ENCODE results near the gene KIAA0930. TPM values are rescaled to one million over a fixed set of nuclear protein-coding genes. Genes with fewer than 3 reads are reported as not detected.

The KIAA0930 gene
- total and polyA plus RNA-seq, 2 experiments from 2014 or later, result 15.0 to 78.6 TPM

DNA sequence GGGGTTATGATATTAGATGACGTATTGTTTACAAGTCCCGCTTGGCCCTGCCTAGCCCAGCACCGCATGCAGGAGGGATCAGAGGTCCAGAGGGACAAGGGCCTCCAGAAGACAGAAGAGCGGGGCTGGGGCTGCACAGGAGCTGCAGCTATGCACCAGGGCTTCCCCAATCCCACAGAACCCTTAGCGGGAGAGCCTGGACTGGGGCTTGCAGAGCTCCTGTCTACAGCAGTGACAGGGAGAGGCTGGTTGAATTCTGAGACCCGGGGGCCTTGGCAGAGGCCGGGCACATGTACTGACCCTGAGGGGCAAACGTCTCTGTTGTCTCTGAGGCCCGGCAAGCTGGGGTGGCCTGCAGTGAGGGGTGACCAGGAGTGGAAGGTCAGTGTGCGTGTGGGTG lies 6.9 kb downstream of the KIAA0930 start:
- Histone ChIP-seq H3K4me1 (ENCODE audit: insufficient read depth) (0 out of 2 replicates have a peak, but pooled peaks cover 1% of the 10 kb centered on the region), H4K20me1 (replicated peaks; ENCODE audit: insufficient read depth) (peaks cover 12% of the 10 kb centered on the region), H3K27ac (ENCODE audit: low read depth) (no peak overlapping the region), H3F3A (replicated peaks; ENCODE audit: low read depth) (peaks cover under 1% of the 10 kb centered on the region; the same call in 1 of the 2 replicates), H3K4me3 (no peak overlapping the region), H3K79me2 (replicated peaks; ENCODE audit: insufficient read depth) (peaks cover 36% of the 10 kb centered on the region), H2AFZ (no peak overlapping the region), H3K36me3 (ENCODE audit: insufficient read depth) (no peaks in the 10 kb centered on the region), H3K9me2 (ENCODE audit: insufficient read depth) (no peaks in the 10 kb centered on the region), H3K4me2 (no peak overlapping the region), H3K27me3 (ENCODE audit: insufficient read depth) (no peaks in the 10 kb centered on the region)
- no peak for ATAC-seq
- Mint-ChIP-seq H3K9me3 (no peaks in the 10 kb centered on the region), H3K4me3 (no peak overlapping the region), H3K4me1 (peaks cover 10% of the 10 kb centered on the region), H3K27me3 (ENCODE audit: insufficient read depth, low read depth, poor library complexity) (peaks cover 20% of the 10 kb centered on the region), H3K36me3 (ENCODE audit: low read depth) (no peaks in the 10 kb centered on the region; the same call in 1 of the 3 replicates), H3K27ac (peak overlapping the region; percentile 84; the same call in 1 of the 2 replicates)
- no peak for DNase-seq (ENCODE audit: low spot score)
- no peak for TF ChIP-seq EZH2 (IDR thresholded peaks at IDR 0.05; ENCODE audit: low read depth, unreplicated experiment)

GRCh38 chr22:45233386-45233785 lies 7.3 kb downstream of the KIAA0930 start:
- no peak overlapping the region for H3K27ac ChIP-seq (ENCODE audit: low read depth)
- H3K4me2 ChIP-seq, result no peak overlapping the region
- no peaks in the 10 kb centered on the region for H3K36me3 ChIP-seq (ENCODE audit: insufficient read depth)
- no peaks in the 10 kb centered on the region for H3K9me2 ChIP-seq (ENCODE audit: insufficient read depth)
- H2AFZ ChIP-seq, result no peak overlapping the region
- H3K27me3 ChIP-seq (ENCODE audit: insufficient read depth), result no peaks in the 10 kb centered on the region
- no peak overlapping the region for H3K4me3 ChIP-seq
- H3K9me3 Mint-ChIP-seq, result no peaks in the 10 kb centered on the region
- DNase-seq (ENCODE audit: low spot score) (no peak), ATAC-seq (no peak)
- peaks cover 9% of the 10 kb centered on the region; the same call in 1 of the 2 replicates for H4K20me1 ChIP-seq (replicated peaks; ENCODE audit: insufficient read depth)
- H3K79me2 ChIP-seq (replicated peaks; ENCODE audit: insufficient read depth), result peaks cover 33% of the 10 kb centered on the region
- no peaks in the 10 kb centered on the region for H3K4me1 ChIP-seq (ENCODE audit: insufficient read depth)
- H3F3A ChIP-seq (replicated peaks; ENCODE audit: low read depth), result no peaks in the 10 kb centered on the region
- H3K4me3 Mint-ChIP-seq, result no peak overlapping the region
- peaks cover 20% of the 10 kb centered on the region for H3K27me3 Mint-ChIP-seq (ENCODE audit: insufficient read depth, low read depth, poor library complexity)
- peaks cover 8% of the 10 kb centered on the region; the same call in 2 of the 3 replicates for H3K4me1 Mint-ChIP-seq
- H3K36me3 Mint-ChIP-seq (ENCODE audit: low read depth), result no peaks in the 10 kb centered on the region; the same call in 1 of the 3 replicates
- TF ChIP-seq EZH2 (IDR thresholded peaks at IDR 0.05; ENCODE audit: low read depth, unreplicated experiment), result no peak
- no peak for TF ChIP-seq NANOG (IDR thresholded peaks at IDR 0.05; ENCODE audit: borderline replicate concordance)
- no peak overlapping the region for H3K27ac Mint-ChIP-seq

DNA sequence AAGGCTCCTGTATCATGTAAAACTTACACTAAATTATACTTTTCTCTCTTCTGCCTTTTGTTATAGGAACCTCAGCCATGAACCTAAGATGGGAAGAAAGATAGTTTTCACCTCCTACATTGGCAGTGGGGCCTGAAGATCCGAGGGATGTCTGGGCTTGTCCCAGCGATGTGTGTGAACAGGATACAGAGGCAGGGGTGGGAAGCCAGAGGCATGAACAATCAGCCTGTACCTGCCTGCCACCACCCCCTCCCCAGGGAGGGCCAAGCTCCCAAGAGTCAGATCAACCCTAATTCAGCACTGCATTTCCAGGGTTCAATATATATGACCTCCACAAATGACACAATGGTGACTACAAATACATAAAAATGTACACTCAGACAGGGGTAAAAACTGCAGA lies 9.4 kb downstream of the KIAA0930 start:
- Histone ChIP-seq H3K27me3 (ENCODE audit: insufficient read depth) (no peaks in the 10 kb centered on the region), H3K79me2 (replicated peaks; ENCODE audit: insufficient read depth) (peaks cover 15% of the 10 kb centered on the region), H2AFZ (no peak overlapping the region), H3K4me3 (no peak overlapping the region), H3F3A (replicated peaks; ENCODE audit: low read depth) (no peaks in the 10 kb centered on the region), H4K20me1 (replicated peaks; ENCODE audit: insufficient read depth) (0 out of 2 replicates have a peak, but pooled peaks cover 6% of the 10 kb centered on the region), H3K9me2 (ENCODE audit: insufficient read depth) (no peaks in the 10 kb centered on the region), H3K36me3 (ENCODE audit: insufficient read depth) (no peaks in the 10 kb centered on the region), H3K4me1 (ENCODE audit: insufficient read depth) (no peaks in the 10 kb centered on the region), H3K4me2 (no peak overlapping the region), H3K27ac (ENCODE audit: low read depth) (no peak overlapping the region)
- Mint-ChIP-seq H3K27ac (no peak overlapping the region), H3K4me3 (no peak overlapping the region), H3K4me1 (peaks cover 20% of the 10 kb centered on the region), H3K27me3 (ENCODE audit: insufficient read depth, low read depth, poor library complexity) (peaks cover 17% of the 10 kb centered on the region), H3K9me3 (no peaks in the 10 kb centered on the region; the same call in 2 of the 3 replicates), H3K36me3 (ENCODE audit: low read depth) (no peaks in the 10 kb centered on the region; the same call in 1 of the 3 replicates)
- DNase-seq (ENCODE audit: low spot score), result no peak
- no peak for ATAC-seq
- TF ChIP-seq EZH2phosphoT487 (IDR thresholded peaks at IDR 0.05; ENCODE audit: unreplicated experiment) (no peak), POLR2AphosphoS5 (IDR thresholded peaks at IDR 0.05; ENCODE audit: low read depth) (no peak), CREB1 (CRISPR knock-in tag; IDR thresholded peaks at IDR 0.05; ENCODE audit: low read depth) (no peak), ZNF462 (CRISPR knock-in tag; IDR thresholded peaks at IDR 0.05) (no peak)
- TF ChIP-seq, protein P1, sequence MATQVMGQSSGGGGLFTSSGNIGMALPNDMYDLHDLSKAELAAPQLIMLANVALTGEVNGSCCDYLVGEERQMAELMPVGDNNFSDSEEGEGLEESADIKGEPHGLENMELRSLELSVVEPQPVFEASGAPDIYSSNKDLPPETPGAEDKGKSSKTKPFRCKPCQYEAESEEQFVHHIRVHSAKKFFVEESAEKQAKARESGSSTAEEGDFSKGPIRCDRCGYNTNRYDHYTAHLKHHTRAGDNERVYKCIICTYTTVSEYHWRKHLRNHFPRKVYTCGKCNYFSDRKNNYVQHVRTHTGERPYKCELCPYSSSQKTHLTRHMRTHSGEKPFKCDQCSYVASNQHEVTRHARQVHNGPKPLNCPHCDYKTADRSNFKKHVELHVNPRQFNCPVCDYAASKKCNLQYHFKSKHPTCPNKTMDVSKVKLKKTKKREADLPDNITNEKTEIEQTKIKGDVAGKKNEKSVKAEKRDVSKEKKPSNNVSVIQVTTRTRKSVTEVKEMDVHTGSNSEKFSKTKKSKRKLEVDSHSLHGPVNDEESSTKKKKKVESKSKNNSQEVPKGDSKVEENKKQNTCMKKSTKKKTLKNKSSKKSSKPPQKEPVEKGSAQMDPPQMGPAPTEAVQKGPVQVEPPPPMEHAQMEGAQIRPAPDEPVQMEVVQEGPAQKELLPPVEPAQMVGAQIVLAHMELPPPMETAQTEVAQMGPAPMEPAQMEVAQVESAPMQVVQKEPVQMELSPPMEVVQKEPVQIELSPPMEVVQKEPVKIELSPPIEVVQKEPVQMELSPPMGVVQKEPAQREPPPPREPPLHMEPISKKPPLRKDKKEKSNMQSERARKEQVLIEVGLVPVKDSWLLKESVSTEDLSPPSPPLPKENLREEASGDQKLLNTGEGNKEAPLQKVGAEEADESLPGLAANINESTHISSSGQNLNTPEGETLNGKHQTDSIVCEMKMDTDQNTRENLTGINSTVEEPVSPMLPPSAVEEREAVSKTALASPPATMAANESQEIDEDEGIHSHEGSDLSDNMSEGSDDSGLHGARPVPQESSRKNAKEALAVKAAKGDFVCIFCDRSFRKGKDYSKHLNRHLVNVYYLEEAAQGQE (IDR thresholded peaks at IDR 0.05; ENCODE audit: unreplicated experiment), result no peak

Measured in GM23338 (cell line).